NCI-H526 (cell line): ENCODE data around the gene LRRC49.
"Not testable (repeated sequence)": the region's sequence is repeated elsewhere in the genome, so short reads cannot be mapped to it uniquely, and the experiment has no call there.

Experiments used
- DNase-seq, 2 experiments: peaks; one replicate each; lab custom pipeline; 2025; lab: John Stamatoyannopoulos, UW

The LRRC49 gene

GRCh38 chr15:70995383-70995970, 102.9 kb downstream of the LRRC49 start:
- DNase-seq, result no peak

- DNase-seq, result no peak
Measured at GRCh38 chr15:70998319-70998718, 105.7 kb downstream of the LRRC49 start.

GRCh38 chr15:71002316-71002715, 109.7 kb downstream of the LRRC49 start:
- DNase-seq, result no peak

- DNase-seq, result no peak
Measured at GRCh38 chr15:71003319-71003718, 110.7 kb downstream of the LRRC49 start.

- DNase-seq, result not testable (repeated sequence)
Measured at GRCh38 chr15:71004506-71004905, 111.9 kb downstream of the LRRC49 start.

- no peak for DNase-seq
Measured at GRCh38 chr15:71005895-71006294, 113.3 kb downstream of the LRRC49 start.

GRCh38 chr15:71008250-71008870, 115.7 kb downstream of the LRRC49 start:
- no peak for DNase-seq

- DNase-seq, result no peak
Measured at GRCh38 chr15:71010472-71010871, 117.8 kb downstream of the LRRC49 start.

GRCh38 chr15:71010997-71011396, 118.4 kb downstream of the LRRC49 start:
- DNase-seq, result no peak

- peak; percentile 24 to 41 for DNase-seq
Measured at GRCh38 chr15:71011503-71012155, 119.0 kb downstream of the LRRC49 start.

- DNase-seq, result no peak
Measured at GRCh38 chr15:71013446-71013845, 120.8 kb downstream of the LRRC49 start.

GRCh38 chr15:71015342-71015741, 122.7 kb downstream of the LRRC49 start:
- DNase-seq, result no peak

GRCh38 chr15:71031232-71031631, 138.6 kb downstream of the LRRC49 start:
- not testable (repeated sequence) for DNase-seq

- not testable (repeated sequence) for DNase-seq
Measured at GRCh38 chr15:71035478-71035877, 142.9 kb downstream of the LRRC49 start.

- DNase-seq, result no peak
Measured at GRCh38 chr15:71042356-71042922, 149.8 kb downstream of the LRRC49 start.

- no peak for DNase-seq
Measured at GRCh38 chr15:71043373-71043772, 150.7 kb downstream of the LRRC49 start.

GRCh38 chr15:71044006-71044405, 151.4 kb downstream of the LRRC49 start:
- no peak for DNase-seq

- DNase-seq, result peak in 1 of 2 experiments; percentile 8
Measured at GRCh38 chr15:71046146-71046545, 153.5 kb downstream of the LRRC49 start.

- DNase-seq, result no peak
Measured at GRCh38 chr15:71048913-71049675, 156.5 kb downstream of the LRRC49 start.

GRCh38 chr15:71049706-71050422, 157.2 kb downstream of the LRRC49 start:
- DNase-seq, result no peak

- DNase-seq, result no peak
Measured at GRCh38 chr15:71050461-71050860, 157.8 kb downstream of the LRRC49 start.

- DNase-seq, result no peak
Measured at GRCh38 chr15:71051539-71051938, 158.9 kb downstream of the LRRC49 start.
